ENCODE results near the gene MAD1L1.

MAD1L1 gene

DNA sequence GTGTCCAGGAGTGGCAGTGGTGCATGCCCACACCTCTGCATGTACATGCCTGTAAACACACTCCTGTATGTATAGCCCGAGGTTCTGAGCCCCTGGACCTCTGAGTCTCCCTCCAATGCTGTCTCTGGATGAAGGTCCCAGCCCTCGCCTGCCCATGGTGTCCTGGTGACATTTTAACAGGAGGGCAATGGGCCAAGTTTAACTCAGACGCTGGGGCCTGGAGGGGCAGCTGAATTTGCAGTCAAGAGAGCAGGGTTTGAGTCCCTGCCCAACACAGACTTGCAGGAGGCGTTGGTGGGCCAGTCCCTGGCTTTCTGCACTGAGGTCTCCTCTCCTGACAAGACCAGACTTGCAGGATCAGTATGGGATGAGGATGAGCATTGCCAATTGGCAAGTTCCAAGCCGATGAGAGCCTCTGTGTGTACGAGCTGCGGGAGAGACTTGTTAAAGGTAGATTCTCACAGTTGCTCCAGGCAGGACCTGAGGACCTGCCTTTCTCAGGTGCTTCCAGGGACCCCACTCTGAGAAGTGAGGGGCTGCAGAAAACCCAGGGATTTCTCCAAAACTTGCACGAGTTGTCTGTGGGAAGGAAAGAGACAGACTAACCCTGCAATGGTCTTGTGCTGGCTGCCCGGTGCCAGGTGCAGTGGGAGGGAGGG is 420.8 kb downstream of the MAD1L1 start:
- 0 out of 2 replicates have a peak, but pooled peaks have one; percentile 7 for TF ChIP-seq POLR2AphosphoS5 (IDR thresholded peaks at IDR 0.05; ENCODE audit: low read depth, low read length)
- no peak for TF ChIP-seq POLR2A (IDR thresholded peaks at IDR 0.05; ENCODE audit: low read depth, low read length)
- TF ChIP-seq TAF1 (IDR thresholded peaks at IDR 0.05; ENCODE audit: borderline replicate concordance, low read depth, low read length), result no peak
- FAIRE-seq, result no peak

GRCh38 chr7:1810961-1811849 is 421.5 kb downstream of the MAD1L1 start:
- DNase-seq (ENCODE audit: insufficient read length) (no peak), FAIRE-seq (no peak)
- TF ChIP-seq POLR2AphosphoS5 (IDR thresholded peaks at IDR 0.05; ENCODE audit: low read depth, low read length), result peak; percentile 36; the same call in 1 of the 2 replicates
- no peak for TF ChIP-seq POLR2A (IDR thresholded peaks at IDR 0.05; ENCODE audit: low read depth, low read length)

More for the DNA sequence above, 420.8 kb downstream of the MAD1L1 start:
- no peak for DNase-seq (ENCODE audit: insufficient read length)

GRCh38 chr7:1810521-1810920 is 422.2 kb downstream of the MAD1L1 start:
- TF ChIP-seq TAF1 (IDR thresholded peaks at IDR 0.05; ENCODE audit: borderline replicate concordance, low read depth, low read length), result no peak
- no peak for TF ChIP-seq POLR2A (IDR thresholded peaks at IDR 0.05; ENCODE audit: low read depth, low read length)
- TF ChIP-seq POLR2AphosphoS5 (IDR thresholded peaks at IDR 0.05; ENCODE audit: low read depth, low read length), result no peak
- FAIRE-seq (no peak), DNase-seq (ENCODE audit: insufficient read length) (no peak)

GRCh38 chr7:1809601-1810258 is 423.0 kb downstream of the MAD1L1 start:
- TF ChIP-seq TAF1 (IDR thresholded peaks at IDR 0.05; ENCODE audit: borderline replicate concordance, low read depth, low read length), result no peak
- TF ChIP-seq POLR2AphosphoS5 (IDR thresholded peaks at IDR 0.05; ENCODE audit: low read depth, low read length), result no peak
- TF ChIP-seq POLR2A (IDR thresholded peaks at IDR 0.05; ENCODE audit: low read depth, low read length), result no peak
- FAIRE-seq, result no peak
- no peak for DNase-seq (ENCODE audit: insufficient read length)

GRCh38 chr7:1809070-1809469 is 423.7 kb downstream of the MAD1L1 start:
- TF ChIP-seq POLR2A (IDR thresholded peaks at IDR 0.05; ENCODE audit: low read depth, low read length), result no peak
- FAIRE-seq, result no peak
- no peak for DNase-seq (ENCODE audit: insufficient read length)

- DNase-seq (ENCODE audit: insufficient read length) (no peak), FAIRE-seq (no peak)
Observed at GRCh38 chr7:1807821-1808600, 424.7 kb downstream of the MAD1L1 start.

GRCh38 chr7:1806354-1806753 is 426.4 kb downstream of the MAD1L1 start:
- DNase-seq (ENCODE audit: insufficient read length) (no peak), FAIRE-seq (no peak)

More at GRCh38 chr7:1807821-1808600, 424.7 kb downstream of the MAD1L1 start:
- TF ChIP-seq POLR2A (IDR thresholded peaks at IDR 0.05; ENCODE audit: low read depth, low read length) (no peak), TAF1 (IDR thresholded peaks at IDR 0.05; ENCODE audit: borderline replicate concordance, low read depth, low read length) (no peak), POLR2AphosphoS5 (IDR thresholded peaks at IDR 0.05; ENCODE audit: low read depth, low read length) (no peak)

GRCh38 chr7:1804310-1804709 is 428.4 kb downstream of the MAD1L1 start:
- DNase-seq (ENCODE audit: insufficient read length), result no peak
- FAIRE-seq, result no peak
- TF ChIP-seq POLR2A (IDR thresholded peaks at IDR 0.05; ENCODE audit: low read depth, low read length), result no peak
- TF ChIP-seq TAF1 (IDR thresholded peaks at IDR 0.05; ENCODE audit: borderline replicate concordance, low read depth, low read length), result no peak
- TF ChIP-seq POLR2AphosphoS5 (IDR thresholded peaks at IDR 0.05; ENCODE audit: low read depth, low read length), result no peak

More at GRCh38 chr7:1806354-1806753, 426.4 kb downstream of the MAD1L1 start:
- TF ChIP-seq POLR2AphosphoS5 (IDR thresholded peaks at IDR 0.05; ENCODE audit: low read depth, low read length) (no peak), TAF1 (IDR thresholded peaks at IDR 0.05; ENCODE audit: borderline replicate concordance, low read depth, low read length) (no peak), POLR2A (IDR thresholded peaks at IDR 0.05; ENCODE audit: low read depth, low read length) (no peak)

DNA sequence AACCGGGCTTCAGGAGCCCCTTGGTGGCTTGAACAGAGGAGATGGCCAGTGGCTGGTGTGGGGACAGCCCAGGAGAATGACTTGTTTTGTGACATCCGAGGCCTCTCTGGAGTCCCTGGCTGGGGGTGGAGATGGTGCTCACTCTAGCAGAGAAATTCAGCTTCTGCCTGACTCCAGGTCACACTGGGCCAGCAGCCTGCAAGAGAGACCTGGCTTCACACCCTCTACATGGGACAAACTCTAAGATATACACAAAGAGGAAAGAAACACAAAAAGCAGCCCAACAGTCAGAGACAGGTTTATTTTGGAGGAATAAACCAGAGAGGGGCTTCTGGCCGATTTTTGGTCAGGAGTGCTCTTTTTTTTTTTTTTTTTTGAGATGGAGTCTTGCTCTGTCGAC is 429.8 kb downstream of the MAD1L1 start:
- TF ChIP-seq POLR2AphosphoS5 (IDR thresholded peaks at IDR 0.05; ENCODE audit: low read depth, low read length) (no peak), TAF1 (IDR thresholded peaks at IDR 0.05; ENCODE audit: borderline replicate concordance, low read depth, low read length) (no peak), POLR2A (IDR thresholded peaks at IDR 0.05; ENCODE audit: low read depth, low read length) (no peak)
- DNase-seq (ENCODE audit: insufficient read length) (no peak), FAIRE-seq (no peak)

DNA sequence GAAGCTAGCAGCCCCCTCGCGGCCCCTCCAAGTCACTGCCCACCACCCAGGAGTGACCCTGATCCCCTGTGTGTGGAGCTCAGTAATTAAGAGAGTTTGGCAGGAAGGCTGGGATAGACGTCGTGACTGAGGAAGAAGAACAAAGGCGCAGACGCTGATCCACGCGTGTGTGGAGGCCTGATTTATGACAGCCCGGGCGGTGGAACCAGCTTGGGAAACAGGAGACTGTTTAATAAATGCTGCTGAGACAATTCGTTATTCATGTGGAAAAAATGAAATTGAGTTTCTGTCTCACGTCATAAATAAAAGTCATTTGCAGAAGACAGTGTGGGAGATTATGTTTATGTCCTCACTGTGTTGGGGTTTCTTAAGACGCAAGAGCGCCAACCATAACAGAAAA is 431.8 kb downstream of the MAD1L1 start:
- FAIRE-seq, result no peak
- TF ChIP-seq POLR2AphosphoS5 (IDR thresholded peaks at IDR 0.05; ENCODE audit: low read depth, low read length), result no peak
- TF ChIP-seq TAF1 (IDR thresholded peaks at IDR 0.05; ENCODE audit: borderline replicate concordance, low read depth, low read length), result no peak
- no peak for TF ChIP-seq POLR2A (IDR thresholded peaks at IDR 0.05; ENCODE audit: low read depth, low read length)
- no peak for DNase-seq (ENCODE audit: insufficient read length)

DNA sequence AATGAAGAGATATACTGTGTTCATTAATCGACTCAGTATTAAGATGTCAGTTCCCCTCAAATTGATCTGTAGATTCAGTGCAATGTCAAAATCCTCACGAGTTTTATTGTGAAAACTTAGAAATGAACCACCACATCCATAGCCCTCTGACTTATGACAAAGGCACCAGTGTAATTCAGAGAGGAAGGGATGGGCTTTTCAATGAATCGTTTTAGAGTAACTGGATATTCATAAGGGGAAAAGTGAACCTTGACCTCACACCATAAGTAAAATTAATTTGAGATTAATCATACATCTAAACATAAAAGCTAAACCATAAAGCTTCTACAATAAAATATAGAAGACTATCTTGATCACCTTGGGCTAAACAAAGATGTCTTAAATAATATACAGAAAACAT is 434.6 kb downstream of the MAD1L1 start:
- DNase-seq (ENCODE audit: insufficient read length) (no peak), FAIRE-seq (no peak)
- TF ChIP-seq POLR2A (IDR thresholded peaks at IDR 0.05; ENCODE audit: low read depth, low read length) (no peak), POLR2AphosphoS5 (IDR thresholded peaks at IDR 0.05; ENCODE audit: low read depth, low read length) (no peak), TAF1 (IDR thresholded peaks at IDR 0.05; ENCODE audit: borderline replicate concordance, low read depth, low read length) (no peak)
